ENCODE results near the gene NUDT7. TPM values are rescaled to one million over a fixed set of nuclear protein-coding genes. Genes with fewer than 3 reads are reported as not detected.

NUDT7 gene
- total and polyA plus RNA-seq, 9 of the 15 experiments (the other 6 are each of a cell fraction or from before 2014, with no cell fraction given) = 5.6 to 24.2 (median 10.5) TPM

DNA sequence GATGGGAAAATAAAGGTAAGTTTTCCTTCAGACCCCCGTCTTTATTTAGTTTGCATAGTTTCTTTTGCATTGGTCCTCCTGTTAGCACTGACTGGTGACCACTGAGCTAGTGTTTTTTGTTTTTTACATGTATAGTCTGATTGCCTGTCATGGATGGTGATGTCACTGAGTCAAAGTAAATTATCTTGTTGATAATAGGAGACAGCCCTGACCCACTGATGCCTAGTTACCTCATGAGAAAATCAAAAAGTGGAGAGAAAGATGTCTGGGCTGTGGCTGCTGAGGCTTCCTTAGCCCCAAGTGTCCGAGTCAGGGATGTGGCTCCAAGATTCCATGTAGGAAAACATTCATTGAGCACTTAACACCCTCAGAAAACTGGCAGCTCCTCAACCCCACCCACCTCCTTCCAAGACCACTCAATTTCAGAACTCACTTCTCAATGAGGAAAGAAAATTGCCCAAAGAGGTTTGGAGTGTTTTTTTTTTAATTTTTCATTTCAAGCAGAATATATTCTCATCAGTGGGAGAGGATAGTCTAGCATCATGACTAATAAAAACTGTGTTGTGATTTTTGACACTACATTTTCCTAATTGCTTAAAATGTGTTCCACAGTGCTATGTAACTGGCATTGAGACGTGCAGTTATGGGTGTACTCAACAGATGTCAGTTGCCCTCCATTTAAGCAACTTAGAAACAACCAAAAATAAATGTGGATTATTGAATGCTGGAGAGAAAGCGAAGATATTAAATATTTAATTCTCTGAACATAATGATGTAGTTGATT lies 38.7 kb upstream of the NUDT7 start:
- intact Hi-C loops (cut with micrococcal nuclease) (no loop called here), in situ Hi-C loops (cut with MboI) (no loop called here)
- ChIA-PET CTCF (ENCODE audit: low intra/inter-chr PET ratio) (no interaction called here), POLR2A (no interaction called here)
- no TSS peak for BruUV-seq (replicated peaks)
- no peak for ATAC-seq
- H3K79me2 ChIP-seq (ENCODE audit: control insufficient read depth, insufficient read depth, low read length) = no peaks in the 10 kb centered on the region
- H3K9me1 ChIP-seq (ENCODE audit: control insufficient read depth, insufficient read depth, low read length) = no peaks in the 10 kb centered on the region
- H3K27ac ChIP-seq (ENCODE audit: extremely low read depth, low read depth, low read length) = no peak overlapping the region
- H3K9me3 ChIP-seq (replicated peaks; ENCODE audit: control insufficient read depth, insufficient read depth, low read depth, low read length) = no peaks in the 10 kb centered on the region
- H3K4me1 ChIP-seq (replicated peaks in 1 of 2; ENCODE audit: control insufficient read depth in 2 of 2, insufficient read depth in 2 of 2, low read length in 2 of 2) = no peaks in the 10 kb centered on the region
- DNase-seq (ENCODE audit: extremely low read depth in 1 of 4, low spot score in 3 of 4) = no peak
- H3K4me2 ChIP-seq (ENCODE audit: insufficient read depth, low read length) = no peak overlapping the region
- no peaks in the 10 kb centered on the region for H3K36me3 ChIP-seq (ENCODE audit: control insufficient read depth, insufficient read depth, low read length)
- TF ChIP-seq ZNF134 (CRISPR knock-in tag; conservative IDR thresholded peaks at IDR 0.05) (no peak), MITF (IDR thresholded peaks at IDR 0.05) (no peak), HMG20B (CRISPR knock-in tag; IDR thresholded peaks at IDR 0.05) (no peak), KLF6 (CRISPR knock-in tag; IDR thresholded peaks at IDR 0.05; ENCODE audit: borderline replicate concordance) (no peak)
- WGBS (ENCODE audit: insufficient coverage, low coverage, missing lambda C conversion rate) = 2% methylated on average over 4 of the region's 4 CpGs
- H4K20me1 ChIP-seq (replicated peaks; ENCODE audit: control insufficient read depth, insufficient read depth, low read length) = no peaks in the 10 kb centered on the region
- peaks cover 6 to 11% of the 10 kb centered on the region in 2 experiments; a peak in 2 of 5 replicates for H3K27me3 ChIP-seq (ENCODE audit: control insufficient read depth in 2 of 2, insufficient read depth in 2 of 2, low read length in 2 of 2)
- H3K9ac ChIP-seq (ENCODE audit: insufficient read depth in 1 of 2, low read depth in 2 of 2, low read length in 2 of 2) = no peak overlapping the region
- no peak overlapping the region for H3K4me3 ChIP-seq
- no peak for FAIRE-seq
- H2AFZ ChIP-seq (ENCODE audit: low read depth, low read length) = no peak overlapping the region

- Histone ChIP-seq H3K9me3 (replicated peaks; ENCODE audit: control insufficient read depth, insufficient read depth, low read depth, low read length) (no peaks in the 10 kb centered on the region), H3K27me3 (ENCODE audit: control insufficient read depth in 2 of 2, insufficient read depth in 2 of 2, low read length in 2 of 2) (peaks cover 6 to 11% of the 10 kb centered on the region in 2 experiments; a peak in 2 of 5 replicates), H3K4me1 (replicated peaks in 1 of 2; ENCODE audit: control insufficient read depth in 2 of 2, insufficient read depth in 2 of 2, low read length in 2 of 2) (no peaks in the 10 kb centered on the region), H4K20me1 (replicated peaks; ENCODE audit: control insufficient read depth, insufficient read depth, low read length) (no peaks in the 10 kb centered on the region), H3K9me1 (ENCODE audit: control insufficient read depth, insufficient read depth, low read length) (no peaks in the 10 kb centered on the region), H2AFZ (ENCODE audit: low read depth, low read length) (no peak overlapping the region), H3K36me3 (ENCODE audit: control insufficient read depth, insufficient read depth, low read length) (no peaks in the 10 kb centered on the region), H3K27ac (ENCODE audit: extremely low read depth, low read depth, low read length) (no peak overlapping the region), H3K79me2 (ENCODE audit: control insufficient read depth, insufficient read depth, low read length) (no peaks in the 10 kb centered on the region), H3K4me2 (ENCODE audit: insufficient read depth, low read length) (no peak overlapping the region), H3K4me3 (no peak overlapping the region), H3K9ac (ENCODE audit: insufficient read depth in 1 of 2, low read depth in 2 of 2, low read length in 2 of 2) (no peak overlapping the region)
- no TSS peak for BruUV-seq (replicated peaks)
- WGBS (ENCODE audit: insufficient coverage, low coverage, missing lambda C conversion rate) = 0% methylated on average over 4 of the region's 4 CpGs
- POLR2A ChIA-PET = no interaction called here
- in situ Hi-C loops (cut with MboI) (no loop called here), intact Hi-C loops (cut with micrococcal nuclease) (no loop called here)
- DNase-seq (ENCODE audit: extremely low read depth in 1 of 4, low spot score in 3 of 4) (no peak), ATAC-seq (no peak), FAIRE-seq (no peak)
- TF ChIP-seq EP400 (IDR thresholded peaks at IDR 0.05) = no peak
- no peak for TF ChIP-seq ARNT (IDR thresholded peaks at IDR 0.05)
- no peak for TF ChIP-seq GABPB1 (CRISPR knock-in tag; IDR thresholded peaks at IDR 0.05)
- no peak for TF ChIP-seq CREM (IDR thresholded peaks at IDR 0.05; ENCODE audit: low read depth)
- TF ChIP-seq TSC22D4 (tag; IDR thresholded peaks at IDR 0.05) = no peak
- CTCF ChIA-PET (ENCODE audit: low intra/inter-chr PET ratio) = no interaction called here
Observed at GRCh38 chr16:77684181-77684526, 38.2 kb upstream of the NUDT7 start.

Data from K562 (cell line).